Breast epithelium (tissue), 3 donors: ENCODE measurements around the gene ILDR1.

Experiments
- CTCF ChIP-seq, 3 donors: fragments of 450-650 bp; IDR thresholded peaks; one replicate each; pipeline ENCODE4 v1.5.1; 2016 to 2017; ENCODE audit warnings: antibody characterized with exemption in 3 of 3, mild to moderate bottlenecking in 3 of 3, moderate library complexity in 3 of 3
- POLR2A ChIP-seq: fragments of 450-650 bp; IDR thresholded peaks from one replicate; pipeline ENCODE4 v1.6.1; 2016; ENCODE audit warnings: antibody characterized with exemption, mild to moderate bottlenecking, moderate library complexity
- POLR2AphosphoS5 ChIP-seq, 3 donors: sonication (generic); formaldehyde crosslinking; IDR thresholded peaks; one replicate each; pipeline ENCODE4 v1.6.1; 2017; ENCODE audit warnings: antibody characterized with exemption in 3 of 3

GRCh38 chr3:122012821-122013220 lies 9.2 kb downstream of the ILDR1 start:
- TF ChIP-seq CTCF (IDR thresholded peaks at IDR 0.05) = no peak
- TF ChIP-seq POLR2AphosphoS5 (IDR thresholded peaks at IDR 0.05) = no peak
- TF ChIP-seq POLR2A = no peak
